UCSD-AML1 (cell line): ENCODE data around the gene MEIG1.
"Not testable (repeated sequence)": the region's sequence is repeated elsewhere in the genome, so short reads cannot be mapped to it uniquely, and the experiment has no call there.

ENCODE experiments used
- DNase-seq: peaks from one replicate; lab custom pipeline; 2025; ENCODE audit not compliant: unreplicated experiment; lab: John Stamatoyannopoulos, UW

The MEIG1 gene

DNA sequence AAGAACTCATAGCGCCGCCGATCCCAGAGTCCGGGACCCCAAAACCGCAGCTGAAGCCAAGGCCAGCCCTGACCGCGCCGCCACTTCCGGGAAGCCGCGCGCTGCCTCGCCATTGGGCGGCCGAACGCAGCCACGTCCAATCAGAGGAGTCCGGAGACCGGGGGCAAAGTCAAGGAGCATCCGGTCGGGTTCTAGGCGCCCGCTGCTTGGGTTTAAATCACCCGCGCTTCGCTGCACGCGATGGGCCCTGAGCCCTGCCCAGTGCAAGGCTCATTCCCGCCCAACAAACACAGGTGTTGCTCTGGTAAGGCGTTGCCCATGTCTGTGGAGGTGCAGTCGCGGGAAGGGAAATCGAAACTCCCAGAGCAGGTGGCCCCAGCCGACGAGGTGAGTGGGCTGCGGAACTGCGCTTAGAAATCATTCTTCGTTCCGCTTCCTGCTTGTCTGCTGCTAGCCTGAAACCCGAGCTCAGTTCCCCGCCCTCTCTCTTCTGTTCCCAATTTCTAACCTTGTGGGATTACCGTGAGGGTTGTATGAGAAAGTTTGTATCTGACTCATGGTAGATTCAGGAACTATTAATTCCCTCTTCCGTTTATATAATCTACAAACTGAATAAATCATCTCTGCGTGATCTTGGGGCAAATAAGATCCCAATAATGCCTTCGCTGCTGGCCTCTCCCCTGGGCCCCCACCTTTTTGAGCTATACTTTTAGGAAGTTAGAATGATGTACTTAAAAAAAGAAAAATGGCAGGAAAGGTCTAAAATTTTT lies 5.0 kb upstream of the MEIG1 start, which contains the start of gene DCLRE1C:
Gene DCLRE1C (minus strand): TSS at position 96 of the 770 bp plus-strand sequence. CDS start 86 bp downstream, at position 10.
- DNase-seq: peak; percentile 91

DNA sequence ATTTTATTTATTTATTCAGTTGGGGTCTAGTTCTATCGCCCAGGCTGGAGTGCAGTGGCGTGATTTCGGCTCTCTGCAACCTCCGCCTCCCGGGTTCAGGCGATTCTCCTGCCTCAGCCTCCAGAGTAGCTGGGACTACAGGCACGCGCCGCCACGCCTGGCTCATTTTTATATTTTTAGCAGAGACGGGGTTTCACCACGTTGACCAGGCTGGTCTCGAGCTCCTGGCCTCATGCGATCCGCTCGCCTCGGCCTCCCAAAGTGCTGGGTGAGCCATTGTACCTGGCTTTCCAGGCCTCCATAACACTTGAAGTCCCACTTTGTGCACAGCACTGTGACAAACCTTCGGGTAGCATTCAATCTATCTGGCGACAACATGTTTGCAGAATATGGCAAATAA lies 4.3 kb upstream of the MEIG1 start:
- DNase-seq: no peak

DNA sequence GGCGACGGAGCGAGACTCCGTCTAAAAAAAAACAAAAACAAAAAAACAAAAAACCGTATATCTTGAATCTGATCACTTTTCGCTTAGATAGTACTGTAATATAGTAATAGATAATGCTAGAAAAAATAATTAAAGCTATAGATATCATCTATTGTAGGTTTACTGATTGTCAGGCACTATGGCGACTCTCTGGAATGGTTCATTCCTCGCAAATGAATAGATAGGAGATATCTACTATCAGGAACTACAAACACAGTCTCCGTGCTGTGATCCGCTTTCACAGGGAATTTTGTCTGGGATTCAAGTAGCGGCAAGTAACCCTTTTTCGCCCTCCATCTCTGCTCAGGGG lies 342 bp upstream of the MEIG1 start:
- DNase-seq: no peak

DNA sequence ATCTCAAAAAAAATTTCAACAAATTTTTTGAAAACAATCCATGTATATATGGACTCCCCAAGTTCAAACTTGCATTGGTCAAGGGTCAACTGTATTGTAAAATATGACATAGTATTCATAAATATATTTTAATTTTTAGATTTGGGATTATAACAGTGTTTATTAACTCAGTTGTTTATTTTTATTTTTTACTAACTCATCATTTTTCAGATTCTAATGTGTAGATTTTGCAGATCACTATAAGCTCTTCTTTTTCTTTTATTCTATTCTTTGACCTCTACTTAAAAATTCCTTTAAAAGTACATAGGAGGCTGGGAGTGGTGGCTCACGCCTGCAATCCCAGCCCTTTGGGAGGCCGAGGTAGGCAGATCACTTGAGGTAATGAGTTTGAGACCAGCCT lies 8.7 kb downstream of the MEIG1 start:
- no peak for DNase-seq

DNA sequence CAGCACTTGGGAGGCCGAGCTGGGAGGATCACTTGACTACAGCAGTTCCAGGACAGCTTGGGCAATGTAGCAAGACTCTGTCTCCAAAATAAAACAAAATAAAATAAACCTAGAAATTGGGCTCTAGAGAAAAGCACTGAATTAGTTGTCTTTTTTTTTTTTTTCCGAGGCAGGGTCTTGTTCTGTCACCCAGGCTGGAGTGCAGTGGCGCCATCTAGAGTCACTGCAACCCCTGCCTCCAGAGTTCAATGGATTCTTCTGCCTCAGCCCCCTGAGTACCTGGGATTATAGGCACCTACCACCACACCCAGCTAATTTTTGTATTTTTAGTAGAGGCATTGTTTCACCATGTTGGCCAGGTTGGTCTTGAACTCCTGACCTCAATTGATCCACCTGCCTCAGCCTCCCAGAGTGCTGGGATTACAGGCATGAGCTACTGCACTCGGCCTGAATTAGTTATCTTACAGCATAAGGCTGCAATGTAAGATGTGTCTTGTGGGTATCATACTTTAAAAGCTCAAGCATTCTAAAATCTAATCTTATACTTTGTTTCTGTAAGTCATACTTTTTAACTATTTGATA lies 12.8 kb downstream of the MEIG1 start:
- peak; percentile 31 for DNase-seq

DNA sequence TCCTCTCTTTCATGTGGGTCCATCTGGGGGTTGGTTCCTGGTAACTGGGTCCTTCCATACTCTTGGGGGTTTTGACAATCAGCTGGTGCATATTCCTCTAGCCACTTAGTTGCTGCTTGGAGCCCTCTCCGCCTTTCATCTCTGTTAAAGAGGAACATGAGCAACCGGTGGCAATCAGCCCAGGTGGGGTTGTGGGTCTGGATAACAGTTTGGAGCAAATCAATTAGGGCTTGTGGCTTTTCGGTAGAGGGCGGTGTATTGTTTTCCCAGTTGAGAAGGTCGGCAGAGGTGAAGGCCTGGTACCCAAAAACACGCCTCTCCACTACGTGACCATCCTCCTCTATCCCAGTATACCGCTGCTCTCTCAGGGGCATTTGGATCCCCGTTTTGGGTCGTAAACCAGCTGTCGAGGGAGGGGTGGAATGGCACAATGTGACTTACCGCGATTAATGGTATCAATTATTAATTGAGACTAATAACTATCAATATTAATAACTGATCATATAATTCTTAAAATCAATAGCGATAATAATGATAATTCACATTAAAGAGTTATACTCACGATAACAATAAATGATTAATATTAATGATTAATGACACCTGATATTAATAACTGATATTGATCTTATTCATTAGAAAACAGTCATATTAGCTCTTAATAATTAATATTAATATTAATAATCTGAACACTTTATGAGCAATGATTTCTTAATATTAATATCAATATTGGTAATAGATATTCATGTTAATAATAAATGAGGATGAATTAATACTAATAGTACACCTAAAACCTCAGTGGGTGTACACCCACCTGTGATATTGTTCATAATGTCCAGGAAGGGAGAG lies 15.2 kb downstream of the MEIG1 start:
- DNase-seq: not testable (repeated sequence)

DNA sequence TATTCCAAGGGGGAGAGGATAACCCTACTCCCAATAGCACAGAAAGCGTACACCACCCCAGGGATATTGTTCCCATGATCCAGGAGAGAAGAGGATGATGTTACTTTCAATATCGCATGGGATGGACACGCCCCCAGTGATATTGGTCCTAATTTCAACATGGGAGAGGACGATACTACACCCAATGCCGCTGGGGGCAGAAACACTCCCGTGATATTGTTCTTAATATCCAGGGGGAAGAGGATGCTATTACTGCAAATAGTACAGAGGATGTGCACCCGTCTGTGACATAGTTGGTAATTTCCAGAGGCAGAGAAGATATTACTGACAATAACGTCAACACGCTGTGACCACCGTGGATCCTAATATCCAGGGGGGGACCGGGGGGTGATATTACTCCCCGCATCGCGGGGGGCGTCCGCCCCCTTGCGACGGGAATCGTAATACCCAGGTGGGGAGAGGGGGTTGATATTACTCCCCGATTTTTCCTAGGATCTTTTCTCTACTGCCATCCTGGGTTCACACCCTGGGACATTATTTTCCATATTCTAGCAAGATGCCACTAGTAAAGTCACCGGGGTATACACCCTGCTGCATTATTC lies 16.6 kb downstream of the MEIG1 start:
- no peak for DNase-seq

DNA sequence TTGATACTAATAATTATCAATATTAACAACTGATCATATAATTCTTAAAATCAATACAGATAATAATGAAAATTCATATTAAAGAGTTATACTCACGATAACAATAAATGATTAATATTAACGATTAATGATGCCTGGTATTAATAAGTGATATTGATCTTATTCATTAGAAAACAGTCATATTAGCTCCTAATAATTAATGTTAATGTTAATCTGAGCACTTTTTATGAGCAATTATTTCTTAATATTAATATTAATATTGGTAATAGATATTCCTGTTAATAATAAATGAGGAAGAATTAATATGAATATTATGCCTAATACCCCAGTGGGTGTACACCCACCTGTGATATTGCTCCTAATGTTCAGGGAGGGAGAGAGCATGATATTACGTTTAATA lies 23.6 kb downstream of the MEIG1 start:
- no peak for DNase-seq

DNA sequence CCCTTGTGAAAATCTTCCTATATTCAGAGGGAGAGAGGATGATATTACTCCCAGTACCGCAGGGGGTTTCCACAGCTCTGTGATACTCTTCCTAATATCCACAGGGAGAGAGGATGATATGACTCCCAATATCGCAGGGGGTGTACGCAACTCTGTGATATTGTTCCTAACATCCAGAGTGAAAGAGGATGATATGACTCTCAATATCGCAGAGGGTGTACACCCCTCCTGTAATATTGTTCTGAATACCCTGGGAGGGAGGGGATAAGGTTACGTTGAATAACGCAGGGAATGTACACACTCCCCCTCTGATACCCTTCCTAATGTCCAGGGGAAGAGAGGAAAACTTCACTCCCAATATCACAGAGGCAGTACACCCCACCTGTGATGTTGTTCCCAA lies 30.4 kb downstream of the MEIG1 start:
- DNase-seq: not testable (repeated sequence)

DNA sequence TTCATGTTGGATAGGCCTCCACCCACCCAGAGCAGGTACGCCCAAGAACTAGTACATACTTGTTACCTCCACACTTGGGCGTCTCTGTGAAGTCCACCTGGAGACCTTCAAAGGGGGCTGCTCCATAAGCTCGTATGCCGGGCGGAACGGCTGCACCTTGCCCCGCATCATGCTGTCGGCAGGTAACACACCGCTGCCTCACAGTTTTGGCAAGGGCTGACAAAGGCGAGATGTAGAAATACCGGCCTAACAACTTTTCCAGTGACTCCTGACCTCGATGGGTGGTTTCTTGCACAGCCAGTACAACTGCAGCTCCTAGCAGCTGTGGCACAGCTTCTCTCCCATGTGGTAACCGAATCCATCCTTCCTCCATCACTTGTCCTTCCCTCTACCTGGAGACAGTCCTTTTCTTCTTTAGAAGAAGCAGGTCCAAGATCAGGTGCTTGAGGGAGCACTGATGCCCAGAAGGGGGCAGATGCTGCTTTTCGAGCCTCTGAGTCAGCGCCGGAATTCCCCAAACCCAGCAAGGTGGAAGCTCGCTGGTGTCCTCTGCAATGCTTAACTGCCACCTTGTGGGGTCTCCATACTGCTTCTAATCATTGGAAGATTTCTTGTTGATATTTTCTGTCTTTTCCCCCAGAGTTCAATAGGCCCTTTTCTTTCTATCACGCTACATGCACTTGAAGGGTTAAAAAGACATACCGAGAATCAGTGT lies 32.0 kb downstream of the MEIG1 start:
- peak; percentile 21 for DNase-seq

DNA sequence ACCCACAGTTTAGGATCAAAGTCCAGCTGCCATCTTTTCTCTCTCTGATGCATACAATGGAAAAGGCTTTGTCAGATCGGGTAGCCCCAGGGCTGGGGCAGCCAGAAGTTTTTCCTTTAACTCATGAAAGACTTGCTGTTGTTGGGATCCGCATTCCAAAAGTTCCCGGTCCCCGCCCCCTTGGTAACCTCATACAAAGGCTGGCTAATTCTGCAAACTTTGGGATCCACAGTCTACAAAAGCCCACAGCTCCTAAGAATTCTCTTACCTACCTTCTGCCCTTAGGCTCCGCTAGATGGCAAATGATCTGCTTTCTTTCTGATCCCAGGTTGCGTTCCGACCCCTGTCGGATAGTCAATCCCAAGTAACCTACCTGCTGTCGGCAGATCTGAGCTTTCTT lies 33.1 kb downstream of the MEIG1 start:
- DNase-seq: not testable (repeated sequence)

DNA sequence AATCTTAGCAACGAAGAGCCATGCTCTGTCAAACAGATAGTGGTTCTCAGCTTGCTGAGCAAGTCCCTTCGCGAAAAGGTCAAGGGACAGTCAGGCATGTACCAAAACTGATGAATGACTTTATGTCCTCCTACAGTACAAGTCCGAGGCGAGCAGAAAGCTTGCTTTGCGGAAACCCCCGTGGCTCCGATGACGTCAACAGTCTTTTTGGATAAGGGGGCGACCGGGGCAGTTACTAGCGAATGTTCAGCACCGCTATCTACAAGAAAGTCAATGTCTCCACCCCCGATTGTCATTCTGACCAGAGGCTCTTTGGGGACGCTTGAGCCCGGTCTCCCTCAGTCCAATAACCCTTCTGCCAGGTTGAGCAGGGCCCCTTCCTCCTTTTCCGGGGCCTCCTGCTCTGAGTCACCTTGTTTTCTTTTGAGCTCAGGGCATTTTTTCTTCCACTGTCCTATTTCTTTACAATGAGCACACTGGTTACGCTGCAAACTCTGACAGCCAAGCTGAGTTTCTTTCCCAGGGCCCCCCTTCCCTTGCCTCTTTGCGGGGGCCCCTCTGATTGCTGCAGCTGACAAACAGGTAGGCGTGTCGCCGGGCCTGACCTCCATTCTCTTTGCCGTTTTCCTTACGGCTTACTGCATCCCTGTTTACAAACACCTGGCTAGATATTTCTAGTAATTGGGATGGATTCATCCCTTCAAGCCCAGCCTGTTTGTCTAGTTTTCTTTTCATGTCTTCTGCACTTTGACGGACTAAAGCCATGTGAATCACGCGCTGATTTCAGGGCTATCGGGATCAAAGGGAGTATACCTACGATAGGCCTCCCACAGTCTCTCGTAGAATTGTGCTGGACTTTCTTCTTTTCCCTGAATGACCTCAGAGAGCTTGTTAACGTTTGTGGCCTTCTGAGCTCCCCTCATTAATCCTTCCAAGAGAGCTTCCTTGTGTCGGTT lies 34.6 kb downstream of the MEIG1 start:
- DNase-seq: not testable (repeated sequence)

DNA sequence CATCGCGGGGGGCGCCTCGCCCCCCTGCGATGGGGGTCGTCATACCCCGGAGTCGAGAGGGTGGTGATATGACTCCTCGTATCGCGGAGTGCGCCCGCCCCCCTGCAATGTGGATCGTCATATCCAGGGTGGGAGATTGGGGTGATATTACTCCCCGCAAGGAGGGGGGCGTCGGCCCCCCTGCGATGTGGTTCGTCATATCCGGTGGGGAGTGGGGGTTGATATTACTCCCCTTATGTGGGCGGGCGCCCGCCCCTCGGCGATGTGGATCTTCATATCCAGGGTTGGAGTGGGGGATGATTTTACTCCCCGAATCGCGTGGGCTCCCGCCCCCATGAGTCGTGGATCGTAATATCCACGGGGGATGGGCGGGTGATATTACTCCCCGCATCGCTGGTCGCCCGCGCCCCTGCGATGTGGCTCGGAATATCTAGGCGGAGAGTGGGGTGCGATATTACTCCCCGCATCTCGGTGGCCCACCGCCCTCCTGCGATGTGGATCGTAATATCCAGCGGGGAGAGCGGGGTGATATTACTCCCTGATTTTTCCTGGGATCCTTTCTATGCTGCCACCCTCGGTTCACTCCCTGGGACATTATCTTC lies 36.9 kb downstream of the MEIG1 start:
- no peak for DNase-seq

DNA sequence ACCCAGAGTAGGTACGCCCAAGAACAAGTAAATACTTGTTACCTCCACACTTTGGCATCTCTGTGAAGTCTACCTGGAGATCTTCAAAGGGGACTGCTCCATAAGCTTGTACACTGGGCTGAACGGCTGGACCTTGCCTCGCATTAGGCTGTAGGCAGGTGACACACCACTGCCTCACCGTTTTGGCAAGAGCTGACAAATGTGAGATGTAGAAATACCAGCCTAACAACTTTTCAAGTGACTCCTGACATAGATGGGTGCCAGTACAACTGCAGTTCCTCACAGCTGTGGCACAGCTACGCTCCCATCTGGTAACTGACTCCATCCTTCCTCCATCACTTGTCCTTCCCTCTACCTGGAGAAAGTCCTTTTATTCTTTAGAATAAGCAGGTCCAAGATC lies 54.3 kb downstream of the MEIG1 start:
- not testable (repeated sequence) for DNase-seq

DNA sequence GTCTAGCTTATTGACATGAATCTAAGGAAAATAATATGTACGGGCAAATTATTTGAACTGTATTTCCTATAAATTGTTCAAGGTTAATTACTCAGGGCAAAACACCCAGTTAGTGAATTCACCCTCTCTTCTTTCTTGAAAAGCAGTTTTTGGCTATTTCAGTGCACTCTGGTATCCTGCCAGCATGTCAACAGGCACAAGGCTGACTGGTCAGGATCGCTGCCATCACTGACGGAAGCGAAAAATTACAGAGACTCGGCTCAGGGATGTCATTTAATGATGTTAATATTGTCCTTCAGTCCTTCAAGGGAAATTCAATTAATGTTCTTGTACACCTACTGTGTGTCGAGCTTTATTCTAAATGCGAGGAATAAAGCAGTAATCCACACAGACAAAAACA lies 56.3 kb downstream of the MEIG1 start:
- no peak for DNase-seq

DNA sequence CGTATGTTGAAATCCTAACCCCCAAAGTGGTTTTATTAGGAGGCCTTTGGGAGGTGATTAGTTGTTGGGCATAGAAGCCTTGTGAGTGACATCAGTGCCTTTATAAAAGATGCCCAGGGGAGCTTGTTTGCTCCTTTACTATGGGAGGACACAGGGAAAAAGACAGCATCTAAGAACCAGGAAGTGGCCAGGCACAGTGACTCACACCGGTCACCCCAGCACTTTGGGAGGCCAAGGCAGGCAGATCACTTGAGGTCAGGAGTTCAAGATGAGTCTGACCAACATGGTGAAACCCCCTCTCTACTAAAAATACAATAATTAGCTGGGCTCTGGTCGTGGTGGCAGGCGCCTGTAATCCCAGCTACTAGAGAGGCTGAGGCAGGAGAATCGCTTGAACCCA lies 61.8 kb downstream of the MEIG1 start:
- DNase-seq: not testable (repeated sequence)
